HG02763 (cell line): ENCODE measurements around the gene WDR59.

ENCODE experiments used
- ATAC-seq: cut with Tn5 transposase; IDR thresholded peaks from one replicate; pipeline ENCODE4 v1.9.1; 2021; ENCODE audit warnings: mild to moderate bottlenecking, moderate library complexity; ENCODE audit not compliant: unreplicated experiment

The WDR59 gene

DNA sequence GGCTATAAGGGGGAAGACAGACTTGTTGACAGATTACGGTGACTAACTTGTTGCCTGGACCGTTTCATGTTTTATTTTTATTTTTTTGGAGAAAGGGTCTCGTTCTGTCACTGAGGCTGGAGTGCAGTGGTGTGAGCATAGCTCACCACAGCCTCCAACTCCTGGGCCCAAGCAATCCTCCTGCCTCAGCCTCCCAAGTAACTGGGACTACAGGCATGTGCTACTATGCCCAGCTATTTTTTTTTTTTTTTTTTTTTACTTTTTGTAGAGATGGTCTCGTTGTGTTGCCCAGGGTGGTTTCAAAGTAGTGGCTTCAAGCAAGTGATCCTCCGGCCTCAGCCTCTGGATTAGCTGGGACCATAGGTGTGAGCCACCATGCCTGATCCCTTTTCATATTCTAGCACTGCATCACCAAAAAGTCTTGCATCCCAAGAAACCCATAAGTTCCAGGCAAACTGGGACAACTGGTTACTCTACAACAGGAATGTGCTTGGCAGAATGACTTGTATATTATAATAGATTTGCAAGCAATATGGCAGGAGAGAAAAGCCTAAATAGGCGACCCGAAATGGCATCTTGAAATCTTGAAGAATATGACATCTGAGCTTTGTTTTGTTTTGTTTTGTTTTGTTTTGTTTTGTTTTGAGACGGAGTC, 2.2 kb upstream of the WDR59 start:
- no peak for ATAC-seq

DNA sequence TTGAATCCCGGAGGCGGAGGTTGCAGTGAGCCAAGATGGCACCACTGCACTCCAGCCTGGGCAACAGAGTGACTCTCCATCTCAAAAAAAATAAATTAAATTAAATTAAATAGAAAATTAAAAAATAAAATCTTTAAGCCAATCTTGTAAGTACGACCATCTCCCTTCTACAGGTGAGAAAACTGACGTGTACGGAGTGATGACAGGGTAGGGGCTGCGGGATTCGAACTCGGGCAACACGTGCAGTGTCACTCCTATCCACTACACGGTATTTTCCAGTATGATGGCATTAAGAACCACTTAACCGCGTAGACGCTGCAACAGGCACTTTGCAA, 762 bp downstream of the WDR59 start:
- no peak for ATAC-seq

DNA sequence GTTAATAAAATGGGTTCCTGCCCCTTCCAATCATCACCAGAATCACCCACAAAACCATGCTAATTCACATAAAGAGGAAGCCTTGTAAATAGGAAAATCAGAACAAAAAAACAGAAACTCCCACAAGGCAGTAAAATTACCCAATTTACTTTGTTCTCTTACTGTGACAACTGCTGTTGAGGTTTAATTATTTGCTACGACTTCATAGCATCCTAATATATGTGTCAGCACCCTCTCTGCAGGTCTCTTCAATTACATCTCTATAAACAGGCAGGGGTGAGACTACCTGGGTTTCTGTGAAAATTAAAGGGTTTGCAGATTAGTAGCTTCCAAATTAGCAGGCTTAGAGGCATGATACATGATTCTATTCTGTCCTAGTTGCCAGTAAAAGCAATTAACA, 2.7 kb downstream of the WDR59 start:
- ATAC-seq = no peak

DNA sequence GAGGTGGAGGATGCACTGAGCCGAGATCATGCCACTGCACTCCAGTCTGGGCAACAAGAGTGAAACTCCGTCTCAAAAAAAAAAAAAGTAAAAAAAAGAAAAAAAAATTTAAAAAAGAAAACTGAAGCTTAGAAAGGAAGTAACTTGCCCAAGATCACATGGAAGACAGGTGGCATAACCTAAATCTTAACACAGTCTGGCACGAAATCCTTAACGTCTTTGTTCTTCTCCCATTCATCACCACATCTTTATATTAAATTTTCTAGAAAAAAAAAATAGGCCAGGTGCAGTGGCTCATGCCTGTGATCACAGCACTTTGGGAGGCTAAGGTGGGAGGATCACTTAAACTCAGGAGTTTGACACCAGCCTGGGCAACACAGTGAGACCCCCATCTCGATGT, 9.3 kb downstream of the WDR59 start:
- no peak for ATAC-seq

DNA sequence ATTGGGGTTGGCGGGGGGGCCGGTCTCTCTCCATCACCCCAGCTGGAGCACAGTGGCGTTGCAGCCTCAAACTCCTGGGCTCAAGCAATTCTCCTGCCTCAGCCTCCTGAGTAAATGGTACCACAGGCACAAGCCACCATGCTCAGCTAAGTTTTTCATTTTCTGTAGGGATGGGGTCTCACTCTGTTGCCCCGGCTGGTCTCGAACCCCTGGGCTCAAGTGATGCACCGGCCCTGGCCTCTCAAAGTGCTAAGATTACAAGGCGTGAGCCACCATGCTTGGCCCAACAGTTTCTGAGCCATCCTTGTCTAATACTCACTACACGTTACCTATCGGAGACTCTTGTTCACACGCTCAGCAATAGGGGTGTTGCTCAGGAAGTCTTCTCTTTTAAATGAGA, 11.6 kb downstream of the WDR59 start:
- no peak for ATAC-seq

DNA sequence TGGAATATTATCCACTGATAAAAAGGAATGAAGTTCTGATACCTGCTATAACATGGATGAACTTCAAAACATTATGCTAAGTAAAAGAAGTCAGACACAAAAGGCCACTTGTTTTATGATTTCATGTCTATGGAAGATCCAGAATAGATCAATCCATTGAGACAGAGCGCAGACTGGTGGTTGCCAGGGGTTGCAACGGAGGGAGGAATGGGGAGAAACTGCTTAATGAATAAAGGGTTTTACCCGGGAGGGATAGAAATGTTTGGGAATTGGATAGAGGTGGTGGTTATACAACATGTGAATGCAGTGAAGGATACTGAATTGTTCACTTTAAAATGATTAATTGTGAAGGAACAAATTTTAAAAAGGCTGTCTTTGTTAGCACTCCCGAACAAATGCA, 30.2 kb downstream of the WDR59 start:
- ATAC-seq = no peak

DNA sequence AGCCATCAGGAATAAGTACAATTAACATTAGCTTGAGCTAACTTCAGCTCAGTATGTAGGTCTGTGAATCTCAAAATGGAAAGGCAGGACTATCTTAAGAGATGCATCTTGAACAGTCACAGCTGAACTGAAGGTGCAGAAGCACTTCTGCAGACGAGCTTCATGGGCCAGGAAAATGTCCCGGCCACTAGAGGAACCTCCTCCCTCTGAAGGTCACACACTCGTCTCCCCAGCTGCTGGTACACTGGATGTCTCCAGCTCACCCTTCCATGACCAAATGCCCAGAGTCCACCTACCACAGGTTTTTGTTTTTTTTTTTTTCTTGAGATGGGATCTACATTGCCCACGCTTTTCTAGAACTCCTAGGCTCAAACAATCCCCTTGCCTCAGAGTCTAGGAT, 33.2 kb downstream of the WDR59 start:
- ATAC-seq = no peak

DNA sequence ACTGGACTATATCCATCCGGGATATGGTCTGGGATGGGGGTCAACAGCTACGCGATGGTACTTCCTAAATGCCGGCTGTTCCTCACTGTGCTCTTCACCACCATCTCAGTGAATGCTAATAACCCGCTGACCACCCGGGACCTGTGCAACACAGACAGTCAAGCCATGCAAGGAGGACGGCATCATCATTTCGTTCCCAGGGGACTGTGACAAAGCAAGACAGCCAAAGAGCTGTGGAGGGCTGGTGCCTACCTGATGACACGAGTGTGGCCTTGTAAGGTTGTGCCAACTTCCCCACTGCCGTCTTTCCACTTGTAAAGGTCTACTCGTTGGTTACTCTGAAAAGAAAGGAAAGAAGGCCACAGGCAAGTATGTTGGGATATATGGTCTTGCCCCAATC, 33.7 kb downstream of the WDR59 start:
- no peak for ATAC-seq

DNA sequence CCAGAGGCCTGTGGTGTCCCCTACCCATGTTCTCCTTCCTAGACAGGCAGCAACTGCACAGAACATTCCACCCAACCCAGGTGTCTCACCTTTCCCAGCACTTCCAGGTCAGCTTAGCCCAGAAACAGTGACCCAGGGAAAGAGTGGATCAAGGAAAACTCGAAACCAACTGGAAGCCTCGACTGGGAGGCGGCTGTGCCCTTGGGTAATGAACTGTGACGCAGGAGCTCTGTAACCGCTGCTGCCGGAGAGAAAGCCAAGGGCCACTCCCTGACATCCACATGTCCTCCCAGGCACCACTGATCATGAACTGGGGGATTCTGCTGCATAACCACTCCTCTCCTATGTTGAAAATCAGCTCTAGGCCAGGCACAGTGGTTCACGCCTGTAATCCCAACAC, 34.4 kb downstream of the WDR59 start:
- no peak for ATAC-seq

DNA sequence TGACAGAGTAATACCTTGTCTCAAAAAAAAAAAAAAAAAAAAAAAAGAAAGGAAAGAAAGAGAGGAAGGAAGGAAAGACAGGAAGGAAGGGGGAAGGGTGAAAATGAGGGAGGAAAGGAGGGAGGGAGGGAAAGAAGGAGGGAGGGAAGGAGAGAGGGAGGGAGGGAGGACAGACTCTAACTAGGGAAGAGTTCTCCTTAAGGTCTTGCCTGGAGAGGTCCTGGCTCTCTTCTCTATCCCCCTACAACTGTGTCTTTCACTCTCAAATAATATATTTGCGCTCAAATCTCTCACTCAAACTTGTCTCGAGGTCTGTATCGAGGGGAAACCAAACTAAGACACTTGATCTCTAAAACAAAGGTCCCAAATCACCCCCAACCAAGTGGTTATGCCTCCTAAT, 35.6 kb downstream of the WDR59 start:
- no peak for ATAC-seq

DNA sequence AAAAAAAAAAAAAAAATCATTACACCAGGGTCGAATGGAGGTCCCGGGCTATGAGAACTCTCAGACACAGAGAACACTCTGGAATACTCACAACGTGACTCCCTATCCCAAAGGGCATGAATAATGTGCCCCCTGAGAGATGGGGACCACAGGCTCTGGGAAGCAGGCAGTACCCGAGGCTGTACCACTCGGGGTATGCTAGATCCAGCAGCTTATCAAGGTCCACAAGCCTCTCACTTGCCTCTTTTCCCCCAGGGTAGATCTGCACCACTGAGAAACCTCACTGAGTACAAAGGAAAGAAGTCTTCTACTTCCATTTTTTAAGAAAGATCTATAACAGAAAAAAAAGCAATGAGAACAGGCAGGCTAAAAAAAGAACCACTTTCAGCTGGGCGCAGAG, 40.5 kb downstream of the WDR59 start:
- no peak for ATAC-seq

DNA sequence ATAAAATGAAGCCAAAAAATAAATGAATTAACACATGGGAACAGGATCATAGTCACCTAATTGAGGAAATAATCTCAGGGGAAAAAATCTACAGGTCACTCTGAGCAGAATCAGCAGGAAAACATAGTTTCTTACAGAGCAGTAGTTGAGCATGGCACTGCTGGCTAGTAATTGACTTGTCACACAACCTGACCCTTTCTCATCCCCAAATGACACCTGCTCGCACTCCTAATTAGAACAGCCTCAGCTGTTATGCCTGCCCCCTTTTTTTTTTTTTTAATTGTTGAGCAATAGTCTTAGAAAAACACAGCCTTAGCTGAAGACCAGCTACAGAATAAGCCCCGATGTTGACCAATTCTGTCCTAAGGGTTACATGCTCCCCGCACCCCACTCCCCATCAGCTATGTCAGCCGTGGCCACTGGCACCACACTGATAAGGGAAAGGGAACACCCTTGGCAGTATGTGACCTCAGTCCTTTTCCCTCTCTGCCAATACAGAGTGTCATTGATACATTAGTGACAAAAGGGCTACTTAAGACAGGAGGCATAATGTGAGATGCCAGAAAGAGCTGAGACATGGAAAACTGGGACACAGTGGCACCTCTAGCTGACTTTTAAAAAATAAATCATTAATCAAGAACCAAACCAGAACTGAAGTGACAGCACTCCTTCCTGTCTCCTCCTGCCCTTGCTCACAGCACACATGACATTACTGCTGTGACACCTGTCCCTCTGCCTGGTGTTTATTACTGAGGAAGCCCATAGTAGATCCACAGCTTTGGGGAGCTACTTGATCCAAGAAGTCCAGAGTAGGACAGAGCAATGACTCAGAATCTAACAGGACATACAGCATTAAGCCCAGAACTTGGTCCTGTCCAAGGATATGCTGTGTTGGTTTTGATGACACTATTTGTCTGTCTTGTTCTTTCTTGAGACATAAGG, 41.7 kb downstream of the WDR59 start:
- ATAC-seq = no peak

DNA sequence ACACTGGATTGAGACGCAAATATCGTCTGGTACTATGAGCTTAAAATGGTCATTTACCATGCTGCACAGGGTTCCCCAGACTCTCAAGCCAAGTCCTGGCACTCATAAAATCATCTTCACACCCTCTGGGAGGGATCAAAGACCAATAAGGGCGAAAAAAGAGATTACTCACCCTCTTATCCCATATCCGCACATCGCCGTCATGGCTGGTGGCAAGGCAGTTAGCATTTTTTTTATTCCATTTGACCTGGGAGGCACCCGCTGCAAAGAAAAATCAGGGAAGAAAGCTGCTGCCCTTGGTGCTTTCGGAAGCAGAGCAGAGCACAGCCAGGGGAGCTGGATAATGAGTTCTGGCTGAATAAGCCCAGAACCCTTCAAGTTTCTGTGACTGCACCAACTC, 42.4 kb downstream of the WDR59 start:
- no peak for ATAC-seq

DNA sequence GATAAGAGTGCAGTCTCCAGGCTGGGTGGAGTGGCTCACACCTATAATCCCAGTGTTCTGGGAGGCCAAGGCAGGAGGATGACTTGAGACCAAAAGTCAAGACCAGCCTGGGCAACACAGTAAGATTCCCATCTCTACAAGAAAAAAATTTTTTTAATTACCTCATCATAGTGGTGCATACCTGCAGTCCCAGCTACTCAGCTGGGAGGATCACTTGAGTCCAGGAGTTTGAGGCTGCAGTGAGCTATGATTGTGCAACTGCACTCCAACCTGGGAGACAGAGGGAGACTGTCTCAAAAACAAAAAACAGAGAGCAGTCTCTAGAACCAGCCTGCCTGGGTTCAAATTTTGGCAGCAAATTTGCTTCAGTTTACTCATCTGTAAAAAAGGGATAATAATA, 45.2 kb downstream of the WDR59 start:
- ATAC-seq = no peak

DNA sequence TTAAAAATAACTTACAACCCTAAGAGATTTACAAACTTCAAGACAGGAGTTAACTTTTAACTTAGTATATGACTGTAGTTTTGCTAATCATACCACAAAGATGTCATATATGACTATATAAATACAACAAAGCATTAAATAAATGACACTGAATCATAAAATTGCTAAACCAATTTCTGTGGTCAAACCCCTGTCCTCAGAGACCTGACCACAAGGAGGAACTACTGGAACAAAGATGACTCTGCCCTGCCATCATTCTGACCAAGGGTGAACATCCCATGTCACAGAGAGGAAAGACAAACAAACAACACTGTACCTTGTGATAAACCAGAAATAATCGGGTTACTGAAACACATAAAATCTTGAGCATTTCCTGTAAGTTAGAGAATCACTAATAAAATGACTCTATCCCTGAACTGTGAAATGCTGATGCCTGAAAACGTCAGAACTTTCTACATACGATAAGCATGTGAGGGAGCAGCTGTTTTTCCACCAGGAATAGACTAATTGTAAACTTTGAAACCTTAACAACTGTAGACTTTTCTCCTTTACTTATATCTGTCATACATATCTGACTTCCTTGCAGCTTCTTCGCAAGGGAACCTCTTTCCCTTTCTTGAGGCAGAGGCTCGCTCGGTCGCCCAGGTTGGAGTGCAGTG, 47.9 kb downstream of the WDR59 start:
- peak; percentile 61 for ATAC-seq

DNA sequence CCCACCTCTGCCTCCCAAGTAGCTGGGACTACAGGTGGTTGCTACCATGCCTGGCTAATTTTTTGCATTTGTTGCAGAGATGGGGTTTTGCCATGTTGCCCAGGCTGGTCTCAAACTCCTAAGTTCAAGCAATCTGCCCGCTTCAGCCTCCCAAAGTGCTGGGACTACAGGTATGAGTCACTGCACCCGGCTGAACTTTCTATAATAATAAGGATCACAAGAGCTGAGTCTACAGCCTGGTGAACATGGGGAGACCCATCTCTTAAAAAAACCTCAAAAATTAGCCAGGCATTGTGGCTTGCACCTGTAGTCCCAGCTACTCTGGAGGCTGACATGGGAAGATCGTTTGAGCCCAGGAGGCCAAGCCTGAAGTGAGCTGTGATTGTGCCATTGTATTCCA, 53.5 kb downstream of the WDR59 start:
- no peak for ATAC-seq

DNA sequence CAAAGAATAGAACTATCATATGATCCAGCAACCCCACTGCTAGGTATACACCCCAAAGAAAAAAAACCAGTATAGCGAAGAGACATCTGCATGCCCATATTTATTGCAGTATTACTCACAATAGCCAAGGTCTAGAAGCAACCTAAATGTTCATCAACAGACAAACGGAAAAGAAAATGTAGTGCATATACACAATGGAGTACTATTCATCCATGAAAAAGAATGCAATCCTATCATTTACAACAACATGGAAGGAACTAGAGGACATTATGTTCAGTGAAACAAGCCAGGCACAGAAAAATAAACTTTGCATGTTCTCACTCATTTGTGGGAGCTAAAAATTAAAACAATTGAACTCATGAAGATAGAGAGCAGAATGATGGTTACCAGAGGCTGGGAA, 55.3 kb downstream of the WDR59 start:
- no peak for ATAC-seq

DNA sequence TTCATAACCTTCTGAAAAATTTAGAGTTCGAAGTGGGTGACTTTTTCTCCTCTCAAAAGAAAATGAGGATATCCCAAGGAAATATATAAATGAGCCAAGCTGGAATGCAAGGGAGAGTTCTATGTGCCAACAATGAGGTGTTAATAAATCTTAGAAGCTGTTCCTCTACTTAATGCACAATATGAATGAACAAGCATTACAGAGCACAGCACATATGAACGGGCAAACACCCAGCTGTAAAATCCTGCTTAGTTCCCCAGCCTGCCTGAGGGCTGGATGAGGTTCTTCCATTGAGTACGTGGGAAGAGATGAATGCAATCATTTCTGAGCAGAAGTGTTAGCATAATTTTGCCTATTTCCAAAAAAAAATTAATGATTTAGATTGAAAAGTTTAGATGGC, 58.1 kb downstream of the WDR59 start:
- no peak for ATAC-seq

DNA sequence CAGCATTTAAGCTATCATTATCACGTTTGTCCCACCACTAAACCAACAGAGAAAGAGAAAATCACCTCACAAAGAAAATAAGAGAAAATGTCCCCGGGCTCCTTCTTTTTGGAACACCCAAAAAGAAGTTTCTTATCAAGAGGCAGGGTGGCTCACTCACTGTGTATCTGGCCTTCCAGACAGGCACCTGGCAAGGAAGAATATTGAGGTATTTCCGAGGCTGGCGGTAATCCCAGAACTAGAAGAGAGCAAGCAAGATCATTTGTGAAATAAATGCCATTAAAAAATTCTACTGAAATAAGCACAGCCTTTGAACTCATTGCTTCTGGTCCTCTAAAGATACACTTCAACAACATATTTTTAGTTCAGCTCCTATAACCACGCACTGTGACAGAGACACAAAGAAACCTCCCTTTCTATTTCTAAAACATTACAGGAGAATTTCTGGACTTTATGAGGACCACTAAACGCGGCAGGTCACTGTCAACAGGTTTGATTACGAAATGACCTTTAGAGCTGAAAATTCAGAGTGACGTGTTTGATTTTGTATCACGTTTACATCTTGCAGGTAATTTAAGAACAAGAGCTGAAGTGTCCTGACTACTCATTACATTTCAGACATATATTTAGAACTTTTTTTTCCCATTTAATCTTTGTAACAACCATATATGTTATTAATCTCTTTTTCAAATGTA, 61.0 kb downstream of the WDR59 start:
- no peak for ATAC-seq

DNA sequence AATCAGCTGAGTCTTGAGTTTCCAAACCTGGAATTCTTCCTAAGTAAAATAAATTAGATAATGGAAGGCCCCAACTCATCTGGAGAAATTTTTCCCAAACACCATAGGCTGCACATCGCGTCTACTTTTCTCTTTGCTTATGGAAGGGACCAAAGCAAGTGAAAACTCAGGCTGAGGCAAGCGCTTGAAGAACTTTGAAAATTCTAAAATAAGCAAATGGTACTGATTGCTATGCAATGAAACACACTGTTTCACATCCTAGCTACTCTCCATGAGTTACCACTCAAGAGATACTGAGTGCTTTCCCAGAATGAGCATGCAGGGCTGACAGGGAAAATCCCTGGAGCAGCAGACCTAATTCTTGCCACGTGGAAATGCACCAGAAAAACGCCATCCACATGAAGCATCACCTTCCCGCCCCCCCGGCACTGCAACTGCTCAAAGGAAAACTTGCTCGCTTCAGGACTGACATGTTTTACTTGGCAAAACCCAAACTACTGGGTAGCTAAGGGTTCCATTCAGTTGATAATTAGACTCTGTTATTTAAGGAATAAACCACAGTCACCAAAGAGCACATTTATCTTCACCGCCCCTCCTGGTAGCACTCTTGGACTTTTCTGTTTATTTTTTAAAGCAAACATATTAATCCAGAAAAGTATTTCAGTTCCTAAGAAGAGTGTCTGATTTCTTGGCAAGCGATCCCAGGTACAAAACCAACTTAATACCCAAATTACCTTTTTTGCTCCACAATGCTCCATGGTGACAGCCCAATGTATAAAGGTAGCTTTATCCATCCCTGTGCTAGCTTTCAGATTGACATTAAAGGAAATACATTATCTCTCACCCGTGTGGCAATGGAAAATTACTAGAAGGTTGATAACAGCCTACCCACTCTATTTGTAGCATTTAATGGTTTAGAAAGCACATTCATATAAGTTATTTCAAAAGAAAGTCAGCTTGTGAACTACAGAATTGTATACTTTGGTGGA, 62.5 kb downstream of the WDR59 start:
- no peak for ATAC-seq
